Activated CD4-positive, alpha-beta T cell treated with anti-CD3 and anti-CD28 coated beads, Interleukin-2, Interleukin-6, amounts not matched to agents 100 ng/mL and 50 ng/mL, durations not matched to agents 16 hours and 8 hours (primary cell): ENCODE measurements around the gene ADK.
"Not testable (repeated sequence)": the region's sequence is repeated elsewhere in the genome, so short reads cannot be mapped to it uniquely, and the experiment has no call there.

Source experiments
- DNase-seq: peaks from one replicate; pipeline ENCODE4 v3.0.0-alpha.2; 2020

The ADK gene

DNA sequence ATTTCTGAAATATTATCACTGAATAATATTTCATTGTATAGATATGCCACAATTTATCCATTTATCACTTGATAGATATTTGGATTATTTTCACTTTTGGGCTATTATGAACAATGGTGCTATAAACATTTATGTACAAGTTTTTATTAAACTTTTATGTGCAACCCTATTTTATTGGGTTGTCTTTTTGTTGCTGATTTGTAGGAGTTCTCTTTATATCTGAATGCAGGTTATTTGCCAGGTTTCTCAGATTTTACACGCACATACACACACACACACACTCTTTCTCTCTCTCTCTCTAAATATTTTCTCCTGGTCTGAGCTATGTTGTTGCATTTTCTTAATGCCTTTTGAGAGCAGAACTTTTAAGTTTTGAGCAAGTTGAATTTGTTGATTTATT, 36.2 kb downstream of the ADK start:
- DNase-seq: no peak

DNA sequence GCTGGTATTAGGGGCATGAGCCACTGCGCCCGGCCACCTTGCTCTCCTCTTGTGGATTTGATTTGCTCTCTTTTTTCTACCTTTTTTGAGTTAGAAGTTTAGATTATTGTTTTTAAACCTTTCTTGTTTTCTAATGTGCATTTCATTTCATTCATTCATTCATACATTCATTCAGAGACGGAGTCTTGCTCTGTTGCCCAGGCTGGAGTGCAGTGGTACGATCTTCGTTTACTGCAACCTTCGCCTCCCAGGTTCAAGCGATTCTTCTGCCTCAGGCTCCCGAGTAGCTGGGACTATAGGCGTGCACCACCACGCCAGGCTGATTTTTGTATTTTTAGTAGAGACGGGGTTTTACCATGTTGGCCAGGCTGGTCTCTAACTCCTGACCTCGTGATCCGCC, 37.6 kb downstream of the ADK start:
- not testable (repeated sequence) for DNase-seq

DNA sequence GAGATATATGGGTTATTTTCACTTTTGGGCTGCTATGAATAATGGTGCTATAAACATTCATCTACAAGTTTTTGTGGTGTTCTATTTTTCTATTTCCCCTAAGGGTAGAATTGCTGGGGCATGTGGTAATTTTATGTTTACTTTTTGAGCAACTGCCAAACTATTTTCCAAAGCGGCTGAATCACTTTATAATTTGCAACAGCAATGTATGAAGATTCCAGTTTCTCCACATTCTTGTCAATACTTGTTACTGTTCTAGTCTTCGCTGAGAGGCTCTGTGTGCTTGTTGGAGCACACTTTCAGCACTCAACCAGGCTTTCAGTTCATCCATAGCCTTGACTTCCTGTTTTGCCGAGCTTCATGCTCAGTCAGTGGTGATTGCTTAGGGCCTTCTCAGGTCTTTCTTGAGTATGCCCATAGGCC, 39.0 kb downstream of the ADK start:
- DNase-seq: peak; percentile 46

- no peak for DNase-seq
Observed at GRCh38 chr10:74190494-74190893, 39.5 kb downstream of the ADK start.

DNA sequence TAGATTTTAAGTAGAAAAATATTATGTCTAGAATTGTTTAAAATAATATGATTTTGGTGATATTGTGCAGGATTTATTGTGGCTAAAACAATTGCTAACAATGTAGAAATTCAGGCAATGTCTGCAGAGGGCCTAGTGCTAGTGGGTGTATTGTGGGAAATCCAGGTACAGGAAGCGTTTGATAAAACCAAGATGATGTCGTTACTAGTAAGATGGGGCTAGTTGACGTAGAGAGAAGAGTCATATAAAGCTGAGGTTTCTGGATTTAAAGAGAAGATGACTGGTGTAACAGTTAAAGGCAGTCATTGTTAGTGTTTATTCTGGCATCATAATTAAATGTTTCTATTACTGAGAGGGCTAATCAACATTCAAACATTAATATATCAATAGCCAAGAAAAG, 43.5 kb downstream of the ADK start:
- DNase-seq: peak; percentile 7

DNA sequence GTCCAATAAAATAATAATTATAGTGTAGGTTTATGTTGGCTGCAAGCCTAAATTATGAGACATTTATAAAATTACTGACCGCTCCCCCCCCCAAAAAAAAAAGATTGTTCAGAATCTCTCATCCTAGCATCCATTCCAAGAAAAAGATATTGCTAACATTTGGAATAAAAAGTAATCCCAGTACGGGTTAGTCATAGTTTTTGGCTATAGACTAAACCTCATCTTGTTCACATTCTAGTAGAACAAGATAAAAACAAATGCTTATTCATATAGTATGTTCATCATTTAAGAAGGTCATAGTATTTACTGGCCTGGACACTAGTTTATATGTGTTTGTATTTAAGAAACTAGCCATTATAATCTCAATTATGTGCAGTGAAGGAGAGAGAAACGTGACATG, 44.0 kb downstream of the ADK start:
- DNase-seq: no peak

GRCh38 chr10:74199315-74199714, 48.3 kb downstream of the ADK start:
- DNase-seq: no peak

GRCh38 chr10:74202356-74202755, 51.3 kb downstream of the ADK start:
- DNase-seq: no peak

GRCh38 chr10:74206746-74207145, 55.7 kb downstream of the ADK start:
- DNase-seq: no peak

GRCh38 chr10:74207691-74208480, 56.9 kb downstream of the ADK start:
- DNase-seq: no peak

DNA sequence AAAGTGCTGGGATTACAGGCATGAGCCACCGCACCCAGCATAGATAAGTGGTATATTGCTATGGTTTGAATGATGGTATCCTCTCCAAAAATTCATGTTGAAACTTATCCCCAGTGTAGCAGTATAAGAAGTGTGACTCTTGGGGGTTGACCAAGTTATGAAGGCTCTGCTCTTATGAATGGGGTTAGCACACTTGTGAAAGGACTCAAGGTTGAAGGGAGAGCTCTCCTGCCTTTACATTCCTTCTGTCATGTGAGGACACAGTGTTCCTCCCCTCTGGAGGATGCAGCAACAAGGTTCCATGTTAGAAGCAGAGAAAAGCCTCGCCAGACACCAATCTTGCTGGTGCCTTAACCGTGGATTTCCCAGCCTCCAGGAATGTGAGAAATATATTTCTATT, 58.0 kb downstream of the ADK start:
- no peak for DNase-seq

DNA sequence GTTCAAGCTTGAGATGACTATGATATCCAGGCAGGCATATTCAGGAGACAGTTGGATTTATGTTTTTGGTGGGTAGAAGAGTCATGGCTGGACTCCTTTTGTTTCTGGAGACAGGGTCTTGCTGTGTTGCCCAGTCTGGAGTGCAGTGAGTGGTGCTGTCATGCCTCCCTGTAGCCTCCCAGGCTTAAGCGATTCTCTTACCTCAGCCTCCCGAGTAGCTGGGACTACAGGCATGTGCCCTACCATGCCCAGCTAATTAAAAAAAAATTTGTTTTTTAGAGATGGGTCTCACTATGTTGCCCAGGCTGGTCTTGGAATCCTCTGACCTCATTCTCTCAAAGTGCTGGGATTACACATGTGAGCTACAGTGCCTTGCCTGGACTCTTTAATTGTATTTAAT, 62.0 kb downstream of the ADK start:
- no peak for DNase-seq

DNA sequence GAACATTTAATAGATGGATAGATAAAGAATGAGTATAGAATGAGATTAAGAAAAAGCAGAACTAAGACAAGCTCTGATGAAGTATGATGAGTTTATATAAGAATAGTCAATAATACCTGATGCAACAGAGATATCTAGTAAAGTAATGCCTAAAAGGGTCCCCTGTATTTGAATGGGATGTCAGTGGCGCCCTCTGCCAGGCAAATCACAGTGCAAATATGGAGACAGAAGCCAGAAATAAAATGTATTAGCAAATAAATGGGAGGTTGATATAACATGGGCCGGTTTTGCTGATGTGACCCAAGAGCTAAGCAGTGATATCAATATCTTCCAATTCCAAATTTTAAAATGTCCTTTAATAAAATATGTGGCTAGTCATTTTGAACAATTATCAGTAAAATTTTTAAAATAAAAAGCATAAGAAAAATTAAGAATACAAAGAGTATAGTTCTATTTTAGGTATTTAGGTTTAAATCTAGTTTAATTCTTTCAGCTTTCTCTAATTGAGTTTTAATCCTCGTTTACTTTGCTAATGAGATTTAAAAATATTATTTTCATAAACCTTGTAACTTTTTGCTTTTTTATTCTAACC, 62.6 kb downstream of the ADK start:
- DNase-seq: peak; percentile 32

DNA sequence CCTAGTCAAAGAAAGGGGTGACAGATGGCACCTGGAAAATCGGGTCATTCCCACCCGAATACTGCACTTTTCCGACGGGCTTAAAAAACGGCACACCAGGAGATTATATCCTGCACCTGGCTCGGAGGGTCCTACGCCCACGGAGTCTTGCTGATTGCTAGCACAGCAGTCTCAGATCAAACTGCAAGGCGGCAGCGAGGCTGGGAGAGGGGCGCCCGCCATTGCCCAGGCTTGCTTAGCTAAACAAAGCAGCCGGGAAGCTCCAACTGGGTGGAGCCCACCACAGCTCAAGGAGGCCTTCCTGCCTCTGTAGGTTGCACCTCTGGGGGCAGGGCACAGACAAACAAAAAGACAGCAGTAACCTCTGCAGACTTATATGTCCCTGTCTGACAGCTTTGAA, 66.1 kb downstream of the ADK start:
- DNase-seq: not testable (repeated sequence)

DNA sequence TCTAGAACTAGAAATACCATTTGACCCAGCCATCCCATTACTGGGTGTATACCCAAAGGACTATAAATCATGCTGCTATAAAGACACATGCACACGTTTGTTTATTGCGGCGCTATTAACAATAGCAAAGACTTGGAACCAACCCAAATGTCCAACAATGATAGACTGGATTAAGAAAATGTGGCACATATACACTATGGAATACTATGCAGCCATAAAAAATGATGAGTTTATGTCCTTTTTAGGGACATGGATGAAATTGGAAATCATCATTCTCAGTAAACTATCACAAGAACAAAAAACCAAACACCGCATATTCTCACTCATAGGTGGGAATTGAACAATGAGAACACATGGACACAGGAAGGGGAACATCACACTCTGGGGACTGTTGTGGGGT, 71.4 kb downstream of the ADK start:
- not testable (repeated sequence) for DNase-seq

DNA sequence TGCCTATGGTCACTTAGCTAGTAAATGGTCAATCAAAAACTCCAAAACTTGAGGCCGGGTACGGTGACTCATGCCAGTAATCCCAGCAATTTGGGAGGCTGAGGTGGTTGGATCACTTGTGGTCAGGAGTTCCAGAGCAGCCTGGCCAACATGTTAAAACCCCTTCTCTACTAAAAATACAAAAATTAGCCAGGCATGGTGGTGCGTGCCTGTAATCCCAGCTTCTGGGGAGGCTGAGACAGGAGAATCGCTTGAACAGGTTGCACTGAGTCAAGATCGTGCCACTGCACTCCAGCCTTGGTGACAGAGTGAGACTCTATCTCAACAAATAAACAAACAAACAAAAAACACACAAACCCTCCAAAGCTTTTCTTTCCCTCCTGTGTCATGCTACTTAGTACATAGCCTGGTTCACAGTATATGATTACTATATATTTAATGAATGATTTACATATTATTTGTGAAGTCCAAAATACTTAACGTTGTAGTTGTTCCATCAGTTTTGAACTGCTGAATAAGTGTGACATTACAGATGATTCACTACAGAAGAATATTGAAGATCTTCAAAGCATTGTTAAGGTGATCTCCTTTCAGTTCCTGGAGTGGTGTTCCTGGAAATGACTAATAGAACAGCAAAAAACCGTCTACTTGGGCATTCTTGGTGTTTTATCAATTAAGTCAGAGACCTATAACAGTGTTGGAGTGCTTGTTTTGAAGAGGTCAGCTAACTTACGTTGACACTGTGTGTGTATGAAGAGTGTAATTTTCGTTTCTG, 72.9 kb downstream of the ADK start:
- peak; percentile 72 for DNase-seq

GRCh38 chr10:74227697-74228424, 76.8 kb downstream of the ADK start:
- DNase-seq: peak; percentile 16

- no peak for DNase-seq
Observed at GRCh38 chr10:74231375-74231774, 80.4 kb downstream of the ADK start.

- DNase-seq: no peak
Observed at GRCh38 chr10:74233281-74233680, 82.3 kb downstream of the ADK start.

DNA sequence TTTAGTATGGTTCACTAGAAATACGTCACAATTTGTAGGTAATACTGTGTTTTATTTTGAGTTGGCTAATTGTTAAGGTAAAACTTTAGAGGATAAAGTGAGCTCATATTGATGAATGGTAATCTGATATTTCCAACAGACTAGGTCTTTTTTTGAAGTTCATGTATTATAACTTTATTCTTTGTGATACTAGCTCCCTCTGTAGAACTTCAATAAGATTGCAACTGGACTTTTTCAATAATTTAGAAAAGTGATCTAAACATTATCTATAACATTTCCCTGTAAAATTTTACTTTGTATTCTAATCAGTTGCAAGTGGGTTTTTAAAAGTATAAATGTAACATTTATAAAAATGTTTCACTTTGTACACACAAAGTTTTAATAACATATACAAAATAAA, 83.5 kb downstream of the ADK start:
- DNase-seq: no peak

DNA sequence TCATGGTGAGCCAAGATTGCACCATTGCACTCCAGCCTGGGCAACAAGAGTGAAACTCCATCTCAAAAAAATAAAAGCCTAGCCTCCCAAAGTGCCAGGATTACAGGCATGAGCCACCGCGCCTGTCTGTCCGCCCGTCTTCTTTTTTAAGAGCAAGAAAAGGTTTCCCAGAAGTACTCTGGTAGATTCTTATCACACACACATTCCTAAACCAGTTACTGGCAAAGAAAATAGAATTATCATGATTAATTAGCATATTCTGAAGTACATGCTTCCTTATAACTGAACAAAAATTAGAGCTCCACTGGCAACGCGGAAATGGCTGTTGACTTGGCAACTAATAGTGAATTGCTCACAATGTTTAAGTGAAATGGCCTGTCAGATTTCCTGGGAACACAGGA, 87.0 kb downstream of the ADK start:
- DNase-seq: no peak

DNA sequence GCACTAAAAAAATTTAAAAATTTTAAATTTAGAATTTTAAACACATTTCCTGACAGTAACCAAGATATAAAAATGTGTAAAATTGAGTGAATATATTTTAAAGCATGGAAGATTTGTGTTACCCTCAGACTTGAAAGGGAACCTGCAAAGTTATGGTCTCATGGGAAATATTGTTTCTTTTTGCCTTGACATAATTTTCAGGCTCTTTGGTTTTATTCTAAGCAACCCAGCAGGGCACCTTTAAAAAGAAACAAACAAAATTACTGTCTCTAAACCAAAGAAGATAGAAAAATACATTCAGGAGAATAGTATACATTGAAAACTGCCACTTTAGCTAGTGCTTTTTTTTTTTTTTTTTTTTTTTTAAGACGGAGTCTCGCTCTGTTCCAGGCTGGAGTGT, 87.5 kb downstream of the ADK start:
- no peak for DNase-seq

DNA sequence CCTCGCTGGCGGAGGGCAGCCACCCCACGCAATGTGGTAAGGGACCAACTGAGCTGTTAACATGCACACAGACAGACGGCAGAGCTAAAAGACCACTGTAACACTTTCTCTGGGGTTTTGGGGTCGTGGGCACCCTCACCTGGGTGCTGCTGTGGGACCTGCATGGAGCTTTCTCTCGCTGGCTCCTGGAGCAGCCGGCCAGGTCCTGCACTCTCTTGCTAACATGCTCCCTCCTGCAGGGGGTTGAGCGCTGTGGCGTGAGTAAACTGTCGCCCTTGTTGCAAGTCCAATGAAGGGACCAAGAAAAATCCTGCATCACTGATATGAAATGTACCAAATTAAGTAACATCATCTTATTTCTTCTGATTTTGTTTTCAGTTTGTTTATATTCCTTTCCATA, 92.0 kb downstream of the ADK start:
- DNase-seq: no peak
